ENCODE results near the gene TNFRSF12A. TPM values are rescaled to one million over a fixed set of nuclear protein-coding genes. Genes with fewer than 3 reads are reported as not detected.

TNFRSF12A gene
- total and polyA plus RNA-seq, 2 donors (not counting 1 experiment from before 2014, with no cell fraction given): 80.7 to 196 TPM

GRCh38 chr16:3059041-3059722 is 39.0 kb downstream of the TNFRSF12A start:
- TF ChIP-seq EZH2 (IDR thresholded peaks at IDR 0.05; ENCODE audit: low read length, missing control alignments): no peak
- TF ChIP-seq, protein P1, sequence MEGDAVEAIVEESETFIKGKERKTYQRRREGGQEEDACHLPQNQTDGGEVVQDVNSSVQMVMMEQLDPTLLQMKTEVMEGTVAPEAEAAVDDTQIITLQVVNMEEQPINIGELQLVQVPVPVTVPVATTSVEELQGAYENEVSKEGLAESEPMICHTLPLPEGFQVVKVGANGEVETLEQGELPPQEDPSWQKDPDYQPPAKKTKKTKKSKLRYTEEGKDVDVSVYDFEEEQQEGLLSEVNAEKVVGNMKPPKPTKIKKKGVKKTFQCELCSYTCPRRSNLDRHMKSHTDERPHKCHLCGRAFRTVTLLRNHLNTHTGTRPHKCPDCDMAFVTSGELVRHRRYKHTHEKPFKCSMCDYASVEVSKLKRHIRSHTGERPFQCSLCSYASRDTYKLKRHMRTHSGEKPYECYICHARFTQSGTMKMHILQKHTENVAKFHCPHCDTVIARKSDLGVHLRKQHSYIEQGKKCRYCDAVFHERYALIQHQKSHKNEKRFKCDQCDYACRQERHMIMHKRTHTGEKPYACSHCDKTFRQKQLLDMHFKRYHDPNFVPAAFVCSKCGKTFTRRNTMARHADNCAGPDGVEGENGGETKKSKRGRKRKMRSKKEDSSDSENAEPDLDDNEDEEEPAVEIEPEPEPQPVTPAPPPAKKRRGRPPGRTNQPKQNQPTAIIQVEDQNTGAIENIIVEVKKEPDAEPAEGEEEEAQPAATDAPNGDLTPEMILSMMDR (conservative IDR thresholded peaks at IDR 0.05 in 1 of 2, IDR thresholded peaks at IDR 0.05 in 1 of 2; ENCODE audit: low read depth in 1 of 2, low read length in 2 of 2): peak; percentile 29 to 69
- Histone ChIP-seq H3K36me3 (ENCODE audit: control insufficient read depth, insufficient read depth, low read length) (no peaks in the 10 kb centered on the region), H3K4me3 (replicated peaks in 1 of 4; ENCODE audit: control extremely low read depth in 1 of 4, insufficient read depth in 1 of 4, low read depth in 3 of 4, low read length in 4 of 4) (peak overlapping the region; percentile 54 to 87 (median 79)), H3K4me2 (ENCODE audit: extremely low read depth, insufficient read depth, low read length) (peak overlapping the region; percentile 96), H4K20me1 (ENCODE audit: control insufficient read depth, extremely low read depth, insufficient read depth, low read length) (no peaks in the 10 kb centered on the region), H3K27me3 (ENCODE audit: control insufficient read depth, insufficient read depth, low read length) (no peaks in the 10 kb centered on the region), H3K27ac (ENCODE audit: insufficient read depth, low read length) (peak overlapping the region; percentile 43), H2AFZ (ENCODE audit: low read length) (peak overlapping the region; percentile 80), H3K79me2 (ENCODE audit: control insufficient read depth, insufficient read depth, low read length) (no peaks in the 10 kb centered on the region), H3K9ac (ENCODE audit: insufficient read depth, low read length) (peak overlapping the region; percentile 69), H3K4me1 (ENCODE audit: control insufficient read depth, extremely low read depth, insufficient read depth, low read length) (no peaks in the 10 kb centered on the region), H3K9me3 (ENCODE audit: control insufficient read depth, insufficient read depth, low read depth, low read length) (no peaks in the 10 kb centered on the region)
- DNase-seq (ENCODE audit: low read depth in 2 of 2): peak; percentile 75 to 79

DNA sequence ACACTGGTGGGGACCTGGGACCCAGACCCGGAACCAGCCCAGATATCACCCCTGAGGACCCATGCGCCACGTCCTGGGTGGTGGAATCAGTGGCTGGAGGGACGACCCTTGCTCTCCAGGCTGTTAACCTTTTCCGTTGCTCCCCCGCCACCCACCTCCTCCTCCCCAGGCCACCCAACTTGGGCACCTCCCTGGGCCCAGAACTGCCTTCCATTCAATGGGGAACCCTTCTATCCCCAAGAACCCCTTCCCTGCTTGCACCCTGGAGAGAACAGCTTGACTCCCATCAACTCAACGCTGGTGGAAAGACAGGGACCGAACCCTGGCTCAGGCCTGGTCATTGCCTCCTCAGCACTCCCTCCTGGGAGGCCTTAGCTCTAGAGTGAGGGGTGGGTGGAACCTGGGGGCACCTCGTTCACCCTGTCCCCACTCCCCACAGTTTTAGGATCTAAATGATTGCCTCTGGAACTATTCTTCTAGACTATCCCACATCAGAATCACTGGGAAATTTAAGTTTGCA is 39.6 kb downstream of the TNFRSF12A start:
- peak overlapping the region; percentile 21 for H3K27ac ChIP-seq (ENCODE audit: insufficient read depth, low read length)
- H3K27me3 ChIP-seq (ENCODE audit: control insufficient read depth, insufficient read depth, low read length): no peaks in the 10 kb centered on the region
- no peaks in the 10 kb centered on the region for H4K20me1 ChIP-seq (ENCODE audit: control insufficient read depth, extremely low read depth, insufficient read depth, low read length)
- H3K79me2 ChIP-seq (ENCODE audit: control insufficient read depth, insufficient read depth, low read length): no peaks in the 10 kb centered on the region
- no peak for DNase-seq (ENCODE audit: low read depth in 2 of 2)
- no peak overlapping the region for H3K9ac ChIP-seq (ENCODE audit: insufficient read depth, low read length)
- H3K36me3 ChIP-seq (ENCODE audit: control insufficient read depth, insufficient read depth, low read length): no peaks in the 10 kb centered on the region
- TF ChIP-seq EZH2 (IDR thresholded peaks at IDR 0.05; ENCODE audit: low read length, missing control alignments): no peak
- TF ChIP-seq, protein P1 (conservative IDR thresholded peaks at IDR 0.05 in 1 of 2, IDR thresholded peaks at IDR 0.05 in 1 of 2; ENCODE audit: low read depth in 1 of 2, low read length in 2 of 2): no peak
- peak overlapping the region; percentile 80 for H2AFZ ChIP-seq (ENCODE audit: low read length)
- peak overlapping the region in 3 of 4 experiments; percentile 28 to 80 (median 41) for H3K4me3 ChIP-seq (replicated peaks in 1 of 4; ENCODE audit: control extremely low read depth in 1 of 4, insufficient read depth in 1 of 4, low read depth in 3 of 4, low read length in 4 of 4)
- no peaks in the 10 kb centered on the region for H3K4me1 ChIP-seq (ENCODE audit: control insufficient read depth, extremely low read depth, insufficient read depth, low read length)
- peak overlapping the region; percentile 77 for H3K4me2 ChIP-seq (ENCODE audit: extremely low read depth, insufficient read depth, low read length)
- H3K9me3 ChIP-seq (ENCODE audit: control insufficient read depth, insufficient read depth, low read depth, low read length): no peaks in the 10 kb centered on the region

DNA sequence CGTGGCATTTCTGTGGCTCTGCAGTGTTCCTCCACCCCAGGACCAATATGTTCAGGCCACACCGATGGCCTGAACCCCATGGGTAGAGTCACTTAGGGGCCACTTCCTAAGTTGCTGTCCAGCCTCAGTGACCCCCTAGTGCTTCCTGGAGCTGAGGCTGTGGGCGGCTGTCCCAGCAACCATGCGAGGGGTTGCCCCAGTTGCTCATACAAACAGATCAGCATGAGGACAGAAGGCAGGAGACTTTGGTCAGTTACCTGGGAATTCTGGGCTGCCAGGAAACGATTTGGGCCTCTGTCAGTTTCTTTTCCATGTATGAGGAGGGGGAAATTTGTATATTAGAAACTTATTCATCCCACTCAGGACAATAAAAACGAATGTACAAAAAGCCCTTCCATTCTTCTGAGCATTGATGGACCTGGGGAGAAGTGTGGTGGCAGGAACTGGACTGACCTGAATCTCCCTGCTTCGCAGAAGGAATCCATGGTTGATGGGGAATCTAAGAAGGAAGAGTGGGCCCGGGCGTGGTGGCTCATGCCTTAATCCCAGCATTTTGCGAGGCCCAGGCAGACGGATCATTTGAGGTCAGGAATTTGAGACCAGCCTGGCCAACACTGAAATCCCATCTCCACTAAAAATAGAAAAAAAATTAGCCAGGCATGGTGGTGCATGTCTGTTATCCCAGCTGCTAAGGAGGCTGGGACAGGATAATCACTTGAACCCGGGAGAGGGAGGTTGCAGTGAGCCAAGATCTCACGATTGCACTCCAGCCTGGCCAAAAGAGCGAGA is 40.4 kb downstream of the TNFRSF12A start:
- H3K36me3 ChIP-seq (ENCODE audit: control insufficient read depth, insufficient read depth, low read length): no peaks in the 10 kb centered on the region
- no peak overlapping the region for H2AFZ ChIP-seq (ENCODE audit: low read length)
- H3K4me2 ChIP-seq (ENCODE audit: extremely low read depth, insufficient read depth, low read length): no peak overlapping the region
- TF ChIP-seq, protein P1 (conservative IDR thresholded peaks at IDR 0.05 in 1 of 2, IDR thresholded peaks at IDR 0.05 in 1 of 2; ENCODE audit: low read depth in 1 of 2, low read length in 2 of 2): no peak
- TF ChIP-seq EZH2 (IDR thresholded peaks at IDR 0.05; ENCODE audit: low read length, missing control alignments): no peak
- H3K27me3 ChIP-seq (ENCODE audit: control insufficient read depth, insufficient read depth, low read length): no peaks in the 10 kb centered on the region
- no peaks in the 10 kb centered on the region for H3K79me2 ChIP-seq (ENCODE audit: control insufficient read depth, insufficient read depth, low read length)
- H3K27ac ChIP-seq (ENCODE audit: insufficient read depth, low read length): no peak overlapping the region
- no peak for DNase-seq (ENCODE audit: low read depth in 2 of 2)
- no peak overlapping the region for H3K9ac ChIP-seq (ENCODE audit: insufficient read depth, low read length)
- H3K9me3 ChIP-seq (ENCODE audit: control insufficient read depth, insufficient read depth, low read depth, low read length): no peaks in the 10 kb centered on the region
- H3K4me3 ChIP-seq (replicated peaks in 1 of 4; ENCODE audit: control extremely low read depth in 1 of 4, insufficient read depth in 1 of 4, low read depth in 3 of 4, low read length in 4 of 4): no peak overlapping the region
- peaks cover 3% of the 10 kb centered on the region for H3K4me1 ChIP-seq (ENCODE audit: control insufficient read depth, extremely low read depth, insufficient read depth, low read length)
- H4K20me1 ChIP-seq (ENCODE audit: control insufficient read depth, extremely low read depth, insufficient read depth, low read length): no peaks in the 10 kb centered on the region
